ENCODE data around the gene KLHL26.

Gene KLHL26

GRCh38 chr19:18636969-18637629, at the start of gene KLHL26:
Gene KLHL26, plus strand, starts transcription at chr19:18637028. Its CDS starts 27 bp downstream, at chr19:18637055.
- no peak for TF ChIP-seq CTCF (IDR thresholded peaks at IDR 0.05; ENCODE audit: borderline replicate concordance, insufficient read depth, low read depth, low read length)
- peak within 1 kb of the TSS; percentile 92 for H3K4me3 ChIP-seq (ENCODE audit: low read depth, low read length)

- no peak overlapping the region for H3K4me3 ChIP-seq (ENCODE audit: low read depth, low read length)
- TF ChIP-seq CTCF (IDR thresholded peaks at IDR 0.05; ENCODE audit: borderline replicate concordance, insufficient read depth, low read depth, low read length), result no peak
Measured at GRCh38 chr19:18587561-18587960, 49.3 kb upstream of the KLHL26 start.

GRCh38 chr19:18587962-18588610, 48.7 kb upstream of the KLHL26 start:
- H3K4me3 ChIP-seq (ENCODE audit: low read depth, low read length), result peak overlapping the region; percentile 91

GRCh38 chr19:18588611-18589379, 48.0 kb upstream of the KLHL26 start, which contains the start of gene REX1BD:
Gene REX1BD, plus strand, starts transcription at chr19:18588798. Its CDS starts 4 bp downstream, at chr19:18588802.
- TF ChIP-seq CTCF (IDR thresholded peaks at IDR 0.05; ENCODE audit: borderline replicate concordance, insufficient read depth, low read depth, low read length), result peak; percentile 90
- peak within 1 kb of the TSS; percentile 91 for H3K4me3 ChIP-seq (ENCODE audit: low read depth, low read length)

More at GRCh38 chr19:18587962-18588610, 48.7 kb upstream of the KLHL26 start:
- no peak for TF ChIP-seq CTCF (IDR thresholded peaks at IDR 0.05; ENCODE audit: borderline replicate concordance, insufficient read depth, low read depth, low read length)

- H3K4me3 ChIP-seq (ENCODE audit: low read depth, low read length), result peak overlapping the region; percentile 91
- TF ChIP-seq CTCF (IDR thresholded peaks at IDR 0.05; ENCODE audit: borderline replicate concordance, insufficient read depth, low read depth, low read length), result 0 out of 2 replicates have a peak, but pooled peaks have one; percentile 17
Measured at GRCh38 chr19:18589380-18590272, 47.2 kb upstream of the KLHL26 start.

All from GM12875 (cell line).